GM12801 (cell line): Measurements from ENCODE around the gene MMP14.

Experiments
- CTCF ChIP-seq: IDR thresholded peaks from one replicate; pipeline ENCODE4 v1.5.1; 2011; ENCODE audit warnings: control low read depth; ENCODE audit not compliant: insufficient read length; ENCODE audit errors: extremely low read depth

Gene MMP14

GRCh38 chr14:22846811-22847307 lies 10.5 kb downstream of the MMP14 start:
- no peak for TF ChIP-seq CTCF

GRCh38 chr14:22847661-22848341 lies 11.4 kb downstream of the MMP14 start:
- TF ChIP-seq CTCF: no peak

GRCh38 chr14:22848351-22849164 lies 12.2 kb downstream of the MMP14 start:
- TF ChIP-seq CTCF: no peak

DNA sequence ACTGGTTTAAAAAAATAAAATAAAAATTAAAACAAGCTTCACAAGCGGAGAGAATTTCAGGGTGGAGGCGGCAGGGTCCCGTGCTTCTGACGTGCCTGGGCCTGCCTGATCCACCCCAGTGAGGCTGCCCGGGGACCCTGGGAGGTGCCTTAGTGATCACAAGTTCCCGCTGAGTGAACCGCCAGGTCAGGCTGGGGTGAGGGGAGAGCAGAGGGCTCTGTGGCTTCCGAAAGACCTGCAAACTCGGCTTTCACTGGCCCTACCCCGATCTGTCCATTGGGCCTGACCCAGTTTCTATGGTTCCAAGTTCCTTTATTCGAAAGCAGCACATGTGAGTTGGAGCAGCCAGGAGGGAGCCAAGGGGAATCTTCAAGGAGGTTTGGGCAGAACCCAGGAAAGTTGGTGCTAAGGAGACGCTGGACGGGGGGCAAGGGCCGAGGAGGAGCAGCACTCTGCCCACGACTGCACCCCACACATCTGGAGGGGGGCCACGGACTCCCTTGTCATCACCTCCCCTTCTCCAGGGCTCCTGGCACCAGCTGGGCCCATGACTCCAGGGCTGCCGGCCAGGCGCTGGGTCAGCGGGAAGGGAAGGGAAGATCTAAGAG lies 12.9 kb downstream of the MMP14 start:
- no peak for TF ChIP-seq CTCF

DNA sequence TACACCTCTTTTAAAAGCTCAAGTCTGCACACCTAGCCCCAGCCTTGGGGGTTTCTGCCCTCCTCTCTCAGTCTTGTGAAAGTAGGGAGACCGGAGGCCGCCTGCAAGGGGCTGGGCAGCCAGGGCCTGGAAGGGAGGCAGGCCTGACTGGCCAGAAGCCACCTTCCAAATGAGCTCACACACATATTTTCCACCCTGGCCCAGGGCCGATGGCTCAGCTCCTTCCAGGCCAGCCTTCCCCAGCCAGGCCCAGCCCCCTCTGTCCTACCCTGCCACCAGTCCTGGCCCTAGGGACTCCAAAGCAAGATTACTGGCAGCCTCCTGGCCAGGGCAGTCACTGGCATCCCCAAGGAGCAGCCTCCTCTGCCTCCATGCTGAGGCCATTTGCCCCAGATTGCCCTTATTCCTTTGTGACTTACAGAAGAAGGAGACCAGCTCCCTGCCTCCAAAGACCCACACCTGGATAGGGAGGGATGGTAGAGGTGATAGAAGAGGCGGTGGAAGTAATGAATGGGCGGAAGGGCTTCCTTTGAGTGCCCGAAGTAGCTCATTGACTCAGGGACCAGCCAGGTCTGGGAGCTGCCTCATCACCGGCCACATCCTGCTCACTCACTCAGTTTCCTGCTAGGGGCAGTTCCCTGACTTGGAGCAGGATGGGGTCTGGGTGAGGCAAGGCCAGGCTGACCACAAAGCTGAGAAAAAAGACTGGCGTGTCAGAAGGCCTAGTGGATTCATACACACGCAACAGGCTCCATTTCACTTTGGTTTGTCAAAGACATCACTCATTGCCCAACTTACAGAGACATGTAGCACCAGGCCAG lies 14.8 kb downstream of the MMP14 start:
- no peak for TF ChIP-seq CTCF

GRCh38 chr14:22852599-22852939 lies 16.2 kb downstream of the MMP14 start:
- TF ChIP-seq CTCF: no peak
